Right ventricle myocardium inferior (tissue), 1 donor: ENCODE results near the gene FLNB. TPM values are rescaled to one million over a fixed set of nuclear protein-coding genes. Genes with fewer than 3 reads are reported as not detected.

Experiments used
- ATAC-seq: fragments of 200-7000 bp; cut with Tn5 transposase; one replicate; pipeline ENCODE4 v1.9.1; 2020; ENCODE audit warnings: mild to moderate bottlenecking, moderate library complexity
- DNase-seq: peaks from one replicate; pipeline ENCODE4 v3.0.0; 2021; ENCODE audit errors: missing footprints
- intact Hi-C: fragments of 100-400 bp; cut with DNase I; formaldehyde crosslinking; loops from one replicate; pipeline ENCODE4 v1.11.0; 2022
- total RNA-seq: library from RNA; stranded (reverse); fragmentation: NEBNext Ultra II Directional; extraction: Animal tissue kit (Norgen Biotek cat#: 25700); gene quantifications from one replicate; pipeline ENCODE4 v1.2.1, GENCODE V29; 2021
- donor health status: DM: no; HTN: yes; CAD: no; lungs with severe emphysema.

FLNB gene
- total RNA-seq, 1 donor from 2014 or later: 32.1 TPM

DNA sequence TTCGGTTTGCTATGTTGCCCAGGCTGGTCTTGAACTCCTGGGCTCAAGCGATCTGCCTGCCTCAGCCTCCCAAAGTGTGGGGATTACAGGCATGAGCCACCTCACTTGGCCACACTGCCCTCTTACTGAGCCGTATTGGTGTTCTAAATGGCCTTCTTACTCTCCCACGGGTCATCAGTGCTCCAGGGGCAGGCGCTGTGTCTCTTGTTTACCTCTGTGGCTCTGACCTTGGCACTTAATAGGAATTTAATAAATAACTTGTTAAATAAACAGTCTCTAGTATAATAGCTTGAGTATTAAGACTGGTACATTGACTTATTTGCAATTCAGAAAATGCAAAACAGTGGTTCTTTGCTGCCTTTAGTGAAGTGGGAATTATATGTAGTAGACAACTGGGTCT lies 13.7 kb downstream of the FLNB start:
- intact Hi-C loops: no loop called here
- ATAC-seq (no peak), DNase-seq (no peak)

- intact Hi-C loops: no loop called here
- ATAC-seq: no peak
Observed at GRCh38 chr3:58022490-58022889, 14.3 kb downstream of the FLNB start.

GRCh38 chr3:58023531-58023930 lies 15.3 kb downstream of the FLNB start:
- ATAC-seq: no peak
- no peak for DNase-seq
- intact Hi-C loops: no loop called here

More at GRCh38 chr3:58022490-58022889, 14.3 kb downstream of the FLNB start:
- no peak for DNase-seq

DNA sequence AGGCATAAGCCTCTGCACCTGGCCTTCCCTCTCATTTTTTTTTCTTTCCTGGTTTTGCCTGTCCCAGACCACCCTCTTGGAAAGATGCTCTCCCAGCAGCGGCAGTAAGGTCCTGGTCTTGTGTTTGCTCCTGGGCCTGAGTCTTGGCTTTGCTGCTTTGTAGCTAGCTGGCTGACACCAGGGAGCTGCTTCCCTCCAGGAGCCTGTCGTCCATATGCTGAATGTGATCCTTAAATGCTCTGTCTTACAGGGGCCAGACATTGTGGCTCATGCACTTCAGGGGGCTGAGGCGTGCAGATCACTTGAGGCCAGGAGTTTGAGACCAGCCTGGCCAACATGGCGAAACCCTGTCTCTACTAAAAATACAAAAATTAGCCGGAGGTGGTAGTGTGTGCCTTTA lies 17.2 kb downstream of the FLNB start:
- intact Hi-C loops: no loop called here
- DNase-seq: no peak
- no peak for ATAC-seq

GRCh38 chr3:58025837-58026569 lies 17.8 kb downstream of the FLNB start:
- intact Hi-C loops: no loop called here
- ATAC-seq (peak; percentile 24), DNase-seq (no peak)

DNA sequence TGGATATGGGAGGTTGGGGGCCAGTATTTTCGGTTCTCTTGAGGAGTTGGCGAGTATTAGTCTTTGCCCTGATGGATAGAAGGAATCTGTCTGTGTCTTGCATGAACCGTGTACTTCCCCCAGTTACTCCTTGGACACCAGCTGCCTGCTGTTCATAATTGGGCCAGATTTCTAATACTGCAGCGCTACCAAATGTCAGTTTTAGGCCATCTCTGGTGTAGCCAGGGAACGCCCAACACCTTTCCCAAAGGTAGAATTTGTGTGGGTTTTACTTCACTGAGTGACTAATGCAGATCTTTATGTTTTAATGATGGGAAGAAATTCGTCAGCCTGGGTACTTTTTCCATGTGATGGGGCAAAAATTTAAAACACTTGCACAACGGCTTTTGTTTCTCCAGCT lies 18.4 kb downstream of the FLNB start:
- no peak for DNase-seq
- intact Hi-C loops: no loop called here
- no peak for ATAC-seq

DNA sequence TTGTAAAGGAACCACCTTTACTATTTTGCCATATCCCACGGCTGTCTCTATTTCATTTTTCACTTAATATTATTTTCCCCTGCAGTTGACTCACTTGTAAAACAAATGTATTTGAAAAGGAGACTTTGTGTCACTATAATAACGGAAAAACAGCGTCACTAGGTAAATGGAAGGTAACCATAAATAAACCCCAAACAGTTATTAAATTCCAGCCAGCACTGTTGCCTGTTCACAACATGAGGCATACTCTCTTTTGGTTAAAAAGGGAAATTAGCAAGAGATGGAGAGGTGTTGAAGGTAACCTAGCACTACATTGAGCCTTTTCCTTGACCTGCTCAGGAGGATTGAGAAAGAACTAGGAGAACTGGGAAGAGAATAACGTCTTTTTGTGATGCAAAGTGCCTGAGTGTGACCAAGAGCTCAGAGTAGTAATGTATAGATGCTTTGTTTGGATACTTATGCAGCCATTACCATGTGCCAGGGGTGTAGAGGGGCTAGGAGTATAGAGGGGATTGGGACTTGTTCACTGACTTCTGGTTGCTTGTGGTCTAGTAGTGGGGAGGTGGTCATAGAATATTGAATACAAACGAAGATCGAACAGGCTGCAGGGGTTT lies 19.6 kb downstream of the FLNB start:
- intact Hi-C loops: no loop called here
- DNase-seq (no peak), ATAC-seq (no peak)

GRCh38 chr3:58028902-58029301 lies 20.7 kb downstream of the FLNB start:
- ATAC-seq (no peak), DNase-seq (no peak)
- intact Hi-C loops: no loop called here

GRCh38 chr3:58029842-58030584 lies 21.8 kb downstream of the FLNB start:
- intact Hi-C loops: no loop called here
- DNase-seq (no peak), ATAC-seq (no peak)

GRCh38 chr3:58032186-58032585 lies 24.0 kb downstream of the FLNB start:
- ATAC-seq: no peak

GRCh38 chr3:58034738-58035523 lies 26.7 kb downstream of the FLNB start:
- no peak for DNase-seq
- intact Hi-C loops: no loop called here
- ATAC-seq: no peak

More at GRCh38 chr3:58032186-58032585, 24.0 kb downstream of the FLNB start:
- no peak for DNase-seq
- intact Hi-C loops: no loop called here

DNA sequence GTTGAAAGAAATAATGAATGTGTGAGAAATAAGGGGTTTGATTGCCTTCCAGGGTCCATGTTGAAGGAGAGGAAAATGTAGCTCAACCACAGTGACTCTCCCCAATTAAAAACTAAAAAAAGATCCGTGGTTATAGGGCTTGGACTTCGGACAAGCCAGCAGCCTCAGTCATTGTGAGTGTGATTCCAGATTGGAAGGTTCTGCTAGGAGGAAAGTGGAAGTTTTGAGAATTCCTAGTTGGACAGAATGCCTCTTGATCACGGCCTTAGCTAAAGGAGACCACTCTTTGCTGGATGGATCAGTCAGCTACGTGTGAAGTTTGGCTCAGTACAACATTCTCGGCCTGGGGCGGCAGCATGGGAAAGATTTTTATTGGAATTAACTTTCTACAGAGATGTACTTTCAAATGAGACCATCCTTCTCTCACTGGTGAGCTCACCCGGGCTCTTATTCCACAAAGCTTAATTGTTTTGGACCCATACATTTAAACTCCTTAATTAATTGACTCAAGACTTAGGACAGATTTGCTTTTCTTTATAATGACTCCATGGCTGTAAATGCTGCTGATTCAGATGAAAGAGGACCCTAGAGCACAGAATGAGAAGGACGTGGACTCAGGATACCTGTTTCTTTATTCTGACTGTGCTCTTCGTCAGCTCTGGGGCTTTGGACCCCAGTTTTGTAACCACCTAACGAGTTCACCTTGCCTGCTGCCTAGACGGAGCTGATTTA lies 27.5 kb downstream of the FLNB start:
- no peak for DNase-seq
- intact Hi-C loops: no loop called here
- ATAC-seq: no peak

GRCh38 chr3:58036293-58037032 lies 28.2 kb downstream of the FLNB start:
- ATAC-seq (no peak), DNase-seq (no peak)
- intact Hi-C loops: no loop called here

GRCh38 chr3:58037141-58037910 lies 29.1 kb downstream of the FLNB start:
- DNase-seq: no peak
- ATAC-seq: no peak
- intact Hi-C loops: no loop called here

DNA sequence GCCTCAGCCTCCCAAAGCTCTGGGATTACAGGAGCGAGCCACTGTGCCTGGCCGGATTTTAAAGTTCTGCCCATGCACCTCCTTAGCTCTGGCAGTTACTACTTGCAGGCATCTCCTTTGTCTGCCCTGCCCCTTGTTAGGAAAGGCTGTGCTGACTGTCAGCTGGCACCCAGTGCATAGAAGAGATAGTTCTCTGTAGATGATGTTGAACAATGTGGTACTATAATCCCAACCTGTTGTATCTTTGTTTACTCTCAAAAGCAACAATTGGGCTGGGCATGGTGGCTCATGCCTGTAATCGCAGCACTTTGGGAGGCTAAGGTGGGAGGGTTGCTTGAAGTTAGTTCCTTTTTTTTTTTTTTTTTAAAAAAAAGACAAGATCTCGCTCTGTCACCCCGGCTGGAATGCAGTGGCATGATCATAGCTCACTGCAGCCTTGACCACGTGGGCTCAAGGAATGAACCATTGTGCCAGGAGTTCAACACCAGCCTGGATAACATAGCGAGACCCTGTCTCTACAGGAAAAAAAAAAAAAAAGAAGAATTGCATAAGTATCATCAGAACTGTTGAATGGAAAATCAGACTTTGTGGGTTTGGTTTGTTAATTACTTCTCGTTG lies 30.6 kb downstream of the FLNB start:
- intact Hi-C loops: no loop called here
- DNase-seq (no peak), ATAC-seq (no peak)

- DNase-seq: no peak
- no peak for ATAC-seq
- intact Hi-C loops: no loop called here
Observed at GRCh38 chr3:58039601-58040000, 31.4 kb downstream of the FLNB start.
